ENCODE results near the gene MNT. TPM values are rescaled to one million over a fixed set of nuclear protein-coding genes. Genes with fewer than 3 reads are reported as not detected.
A peak's percentile ranks its signal among the peaks of the same experiment; 100 is the strongest.

Gene MNT
- total RNA-seq, 1 donor from 2014 or later, result 29.4 TPM

DNA sequence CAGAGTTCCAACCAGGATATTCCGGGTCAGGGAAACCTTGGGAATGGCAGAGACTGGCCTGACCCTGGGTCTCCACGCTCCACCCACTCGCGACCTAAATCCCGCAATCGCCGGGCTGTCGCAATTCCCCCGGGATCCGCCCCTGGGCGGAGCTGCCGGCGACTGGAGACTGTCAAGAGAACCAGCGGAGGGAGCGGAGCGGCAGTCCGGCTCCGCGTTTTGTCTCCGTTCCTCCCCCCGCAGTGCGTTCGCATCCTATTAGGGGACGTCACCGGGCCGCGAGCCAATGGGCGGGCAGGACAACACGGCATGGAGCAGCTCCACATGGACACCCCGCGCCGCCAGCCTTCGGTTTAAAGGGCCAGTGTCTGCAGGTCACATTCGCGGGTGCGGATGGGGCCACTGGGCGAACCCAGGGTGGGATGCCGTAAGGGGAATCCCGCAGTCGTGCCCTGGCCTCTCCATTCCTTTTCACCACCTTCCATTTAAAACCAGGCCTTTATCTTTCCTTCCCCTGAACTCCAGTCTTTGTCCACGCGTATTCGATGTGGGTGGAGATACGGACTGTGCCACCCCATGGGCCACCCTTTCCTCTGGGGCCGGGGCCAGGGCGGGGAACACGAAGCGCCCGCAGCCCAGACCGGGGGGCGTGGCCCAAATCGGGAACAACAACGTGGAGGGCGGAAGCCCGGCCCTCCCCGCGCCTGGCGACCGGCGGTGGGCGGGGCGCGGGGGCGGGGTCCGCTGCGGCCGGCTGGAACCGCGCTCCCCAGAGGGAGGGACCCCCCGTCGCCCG, 764 bp upstream of the MNT start:
- Mint-ChIP-seq H3K4me3 (ENCODE audit: unreplicated experiment) (peak overlapping the region; percentile 97), H3K27me3 (ENCODE audit: low read depth) (no peaks in the 10 kb centered on the region), H3K4me1 (ENCODE audit: low read depth) (peaks cover 60% of the 10 kb centered on the region), H3K36me3 (ENCODE audit: low read depth) (no peaks in the 10 kb centered on the region), H3K27ac (ENCODE audit: unreplicated experiment) (peak overlapping the region; percentile 97), H3K9me3 (ENCODE audit: low read depth) (no peaks in the 10 kb centered on the region)
- peak; percentile 100 for DNase-seq (ENCODE audit: low spot score)
- TF ChIP-seq, protein P1, sequence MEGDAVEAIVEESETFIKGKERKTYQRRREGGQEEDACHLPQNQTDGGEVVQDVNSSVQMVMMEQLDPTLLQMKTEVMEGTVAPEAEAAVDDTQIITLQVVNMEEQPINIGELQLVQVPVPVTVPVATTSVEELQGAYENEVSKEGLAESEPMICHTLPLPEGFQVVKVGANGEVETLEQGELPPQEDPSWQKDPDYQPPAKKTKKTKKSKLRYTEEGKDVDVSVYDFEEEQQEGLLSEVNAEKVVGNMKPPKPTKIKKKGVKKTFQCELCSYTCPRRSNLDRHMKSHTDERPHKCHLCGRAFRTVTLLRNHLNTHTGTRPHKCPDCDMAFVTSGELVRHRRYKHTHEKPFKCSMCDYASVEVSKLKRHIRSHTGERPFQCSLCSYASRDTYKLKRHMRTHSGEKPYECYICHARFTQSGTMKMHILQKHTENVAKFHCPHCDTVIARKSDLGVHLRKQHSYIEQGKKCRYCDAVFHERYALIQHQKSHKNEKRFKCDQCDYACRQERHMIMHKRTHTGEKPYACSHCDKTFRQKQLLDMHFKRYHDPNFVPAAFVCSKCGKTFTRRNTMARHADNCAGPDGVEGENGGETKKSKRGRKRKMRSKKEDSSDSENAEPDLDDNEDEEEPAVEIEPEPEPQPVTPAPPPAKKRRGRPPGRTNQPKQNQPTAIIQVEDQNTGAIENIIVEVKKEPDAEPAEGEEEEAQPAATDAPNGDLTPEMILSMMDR (IDR thresholded peaks at IDR 0.05), result no peak

DNA sequence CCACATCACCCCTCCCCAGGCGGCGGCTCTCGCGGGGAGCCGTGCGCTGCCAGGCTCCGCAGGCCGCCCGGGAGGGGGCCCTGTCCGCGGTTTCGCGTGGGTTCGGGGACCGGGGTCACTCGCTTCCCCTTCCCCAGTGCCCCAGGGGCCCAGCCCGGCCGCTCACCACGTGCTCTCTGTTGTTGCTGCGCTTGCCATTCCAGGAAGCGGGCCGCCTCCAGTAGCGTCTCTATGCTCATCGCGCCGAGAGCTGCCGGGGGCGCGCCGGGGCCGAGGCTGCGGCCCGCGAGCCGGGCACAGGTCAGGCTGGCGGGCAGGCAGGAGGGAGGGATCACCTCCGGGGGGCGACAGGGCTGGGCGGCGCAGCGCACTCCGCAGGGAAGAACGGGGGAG, 390 bp downstream of the MNT start:
- H3K27ac Mint-ChIP-seq (ENCODE audit: unreplicated experiment), result peak overlapping the region; percentile 100

DNA sequence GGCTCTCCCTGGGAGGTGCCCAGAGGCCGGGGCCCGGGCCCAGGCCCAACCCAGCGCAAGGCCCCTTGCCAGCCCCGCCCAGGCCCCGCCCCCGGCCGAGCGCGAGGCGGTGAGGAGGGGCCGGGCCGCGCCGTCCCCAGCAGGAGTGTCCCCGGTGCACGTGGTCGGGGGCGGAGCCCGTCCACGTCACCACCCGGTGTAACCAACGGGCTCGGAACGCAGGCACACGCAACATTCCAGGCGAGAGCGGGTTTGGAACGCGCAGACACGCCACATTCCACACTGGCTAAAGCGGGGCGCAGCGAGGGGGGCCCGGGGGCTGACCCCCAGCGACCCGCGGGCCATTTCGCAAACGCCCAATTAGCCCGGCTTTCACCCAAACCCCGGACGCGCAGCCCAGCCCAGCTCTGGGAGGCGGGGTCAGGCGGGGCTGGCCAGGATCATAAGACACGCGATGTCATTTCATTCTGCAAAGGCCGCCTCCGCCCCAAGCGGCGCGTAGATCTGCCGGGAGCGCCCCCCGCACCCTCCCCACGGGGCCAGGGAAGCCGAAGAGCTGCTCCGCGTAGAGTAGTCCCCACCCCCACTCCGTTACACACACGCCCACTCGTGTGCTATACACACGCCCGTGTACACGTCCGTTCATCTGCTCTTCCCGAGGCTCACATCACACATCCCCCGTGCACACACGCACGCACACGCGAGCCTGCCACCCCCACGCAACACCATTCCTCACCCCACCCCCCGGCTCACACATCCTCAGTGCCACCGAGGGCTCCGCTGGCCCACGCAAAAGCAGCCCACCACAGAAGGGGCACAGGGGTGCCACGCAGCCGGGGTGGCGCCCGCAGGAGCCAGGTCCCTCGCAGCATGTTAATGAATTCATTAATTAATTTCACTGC, 1.0 kb downstream of the MNT start:
- peak; percentile 96 for DNase-seq (ENCODE audit: low spot score)
- Mint-ChIP-seq H3K27me3 (ENCODE audit: low read depth) (no peaks in the 10 kb centered on the region), H3K4me1 (ENCODE audit: low read depth) (peaks cover 56% of the 10 kb centered on the region), H3K4me3 (ENCODE audit: unreplicated experiment) (peak overlapping the region; percentile 97), H3K27ac (ENCODE audit: unreplicated experiment) (peak overlapping the region; percentile 100), H3K9me3 (ENCODE audit: low read depth) (no peaks in the 10 kb centered on the region), H3K36me3 (ENCODE audit: low read depth) (no peaks in the 10 kb centered on the region)
- TF ChIP-seq, protein P1 (IDR thresholded peaks at IDR 0.05), result no peak

More for the DNA sequence above, 390 bp downstream of the MNT start:
- Mint-ChIP-seq H3K4me3 (ENCODE audit: unreplicated experiment) (peak overlapping the region; percentile 97), H3K36me3 (ENCODE audit: low read depth) (no peaks in the 10 kb centered on the region), H3K4me1 (ENCODE audit: low read depth) (peaks cover 60% of the 10 kb centered on the region), H3K9me3 (ENCODE audit: low read depth) (no peaks in the 10 kb centered on the region), H3K27me3 (ENCODE audit: low read depth) (no peaks in the 10 kb centered on the region)
- peak; percentile 95 for DNase-seq (ENCODE audit: low spot score)
- TF ChIP-seq, protein P1 (IDR thresholded peaks at IDR 0.05), result peak; percentile 22

DNA sequence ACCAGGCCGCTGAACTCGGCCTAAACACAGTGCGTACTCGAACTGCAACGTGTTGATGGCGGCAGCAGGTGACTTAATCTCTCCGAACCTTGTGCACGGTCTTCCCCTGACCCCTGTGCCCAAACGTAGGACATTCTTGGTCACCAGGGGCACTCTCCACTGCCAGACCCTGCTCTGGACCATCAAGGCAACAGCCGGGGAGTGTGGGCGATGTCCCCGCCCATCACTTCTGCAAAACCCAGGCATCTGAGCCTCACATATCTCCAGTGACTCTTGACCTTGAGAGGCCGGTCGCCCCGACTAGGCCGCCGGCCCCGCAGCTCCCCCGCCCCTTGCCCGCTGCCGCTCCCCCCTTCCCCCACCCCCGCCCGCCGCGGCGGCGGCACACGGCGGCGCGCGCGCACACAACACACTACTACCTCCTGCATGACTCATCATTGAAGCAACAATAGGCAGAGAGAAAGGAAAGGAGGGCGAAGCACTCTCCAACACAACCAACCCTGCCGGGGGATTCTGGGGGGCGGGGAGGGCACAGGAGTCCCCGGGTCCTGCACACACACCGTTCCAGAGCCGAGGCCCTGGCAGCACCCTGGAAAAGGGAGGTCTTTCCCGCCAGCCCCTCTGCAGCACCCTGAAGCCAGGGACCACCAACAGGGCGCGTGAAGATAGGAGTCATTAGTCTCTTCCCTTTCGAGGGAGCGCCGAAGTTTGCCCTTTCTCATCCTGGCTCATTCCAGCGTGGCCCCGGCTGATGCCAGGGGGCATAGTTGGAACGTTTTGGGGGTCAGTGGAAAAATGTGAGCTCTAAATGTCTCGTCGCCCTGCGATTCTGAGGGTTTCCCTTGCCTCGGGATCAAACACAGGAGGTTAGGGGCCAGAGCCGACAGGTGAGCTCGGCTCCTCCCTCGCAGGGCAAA, 1.9 kb downstream of the MNT start:
- H3K36me3 Mint-ChIP-seq (ENCODE audit: low read depth), result no peaks in the 10 kb centered on the region
- H3K4me1 Mint-ChIP-seq (ENCODE audit: low read depth), result peaks cover 55% of the 10 kb centered on the region
- H3K27ac Mint-ChIP-seq (ENCODE audit: unreplicated experiment), result peak overlapping the region; percentile 100
- no peaks in the 10 kb centered on the region for H3K9me3 Mint-ChIP-seq (ENCODE audit: low read depth)
- TF ChIP-seq, protein P1 (IDR thresholded peaks at IDR 0.05), result no peak
- no peaks in the 10 kb centered on the region for H3K27me3 Mint-ChIP-seq (ENCODE audit: low read depth)
- peak overlapping the region; percentile 97 for H3K4me3 Mint-ChIP-seq (ENCODE audit: unreplicated experiment)
- peak; percentile 91 for DNase-seq (ENCODE audit: low spot score)

Data from chondrocyte (in vitro differentiated cells).